ENCODE measurements around the gene CXCR6.
A peak's percentile ranks its signal among the peaks of the same experiment; 100 is the strongest.

The CXCR6 gene

DNA sequence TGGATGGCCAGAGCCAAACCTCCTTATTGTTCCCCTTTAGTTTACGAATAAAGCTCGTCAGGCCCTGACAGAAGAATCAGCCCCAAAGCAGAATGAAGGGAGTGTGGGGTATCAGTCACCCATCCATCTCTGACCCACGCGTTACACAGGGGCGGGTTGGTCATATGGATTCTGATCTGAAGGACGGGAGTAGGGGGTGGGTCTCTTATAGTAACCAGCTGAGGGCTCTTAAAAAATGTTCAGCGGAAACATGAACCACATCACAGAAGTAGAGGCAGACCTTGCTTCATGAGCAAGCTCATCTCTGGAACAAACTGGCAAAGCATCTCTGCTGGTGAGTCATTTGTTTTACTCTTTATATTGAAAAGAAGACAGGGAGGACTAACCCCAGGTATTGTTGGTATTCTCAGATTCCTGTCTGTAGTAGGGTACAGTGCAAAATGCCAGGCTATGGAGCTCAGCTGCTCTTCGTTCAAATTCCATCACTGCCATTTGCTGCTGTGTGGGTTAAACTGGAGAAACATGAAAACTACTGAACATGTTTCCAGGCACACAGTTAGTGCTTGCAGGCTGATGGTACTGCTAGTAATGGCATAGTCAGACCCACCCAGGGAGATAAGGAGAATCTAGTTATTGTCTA lies at the start of gene CXCR6:
TSS of gene CXCR6 (plus strand) at position 258 of the 640 bp plus-strand sequence. CDS start 3,018 bp downstream, outside the sequence.
- no peak for DNase-seq (ENCODE audit: low read depth in 2 of 2)

DNA sequence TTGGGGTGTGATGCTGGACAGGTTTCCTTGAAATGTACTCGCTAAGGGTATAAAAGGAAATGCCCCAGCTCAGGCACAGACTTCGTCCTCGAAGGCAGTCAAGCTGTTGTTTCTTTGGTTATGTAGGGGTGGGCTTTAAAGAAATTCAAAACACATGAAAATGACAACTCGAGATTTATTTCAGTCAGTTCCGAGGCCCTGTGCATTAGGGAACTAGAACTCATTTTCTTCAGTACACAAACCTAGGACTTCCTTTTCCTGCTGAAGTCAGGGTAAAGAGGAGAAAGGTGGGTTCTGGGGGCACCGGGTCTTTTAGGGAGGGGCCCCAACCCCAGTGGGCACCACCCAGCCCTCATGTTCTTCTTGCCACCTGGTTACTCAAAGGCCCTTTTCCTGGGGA lies 49.2 kb upstream of the CXCR6 start:
- no peak for DNase-seq (ENCODE audit: low read depth in 2 of 2)

DNA sequence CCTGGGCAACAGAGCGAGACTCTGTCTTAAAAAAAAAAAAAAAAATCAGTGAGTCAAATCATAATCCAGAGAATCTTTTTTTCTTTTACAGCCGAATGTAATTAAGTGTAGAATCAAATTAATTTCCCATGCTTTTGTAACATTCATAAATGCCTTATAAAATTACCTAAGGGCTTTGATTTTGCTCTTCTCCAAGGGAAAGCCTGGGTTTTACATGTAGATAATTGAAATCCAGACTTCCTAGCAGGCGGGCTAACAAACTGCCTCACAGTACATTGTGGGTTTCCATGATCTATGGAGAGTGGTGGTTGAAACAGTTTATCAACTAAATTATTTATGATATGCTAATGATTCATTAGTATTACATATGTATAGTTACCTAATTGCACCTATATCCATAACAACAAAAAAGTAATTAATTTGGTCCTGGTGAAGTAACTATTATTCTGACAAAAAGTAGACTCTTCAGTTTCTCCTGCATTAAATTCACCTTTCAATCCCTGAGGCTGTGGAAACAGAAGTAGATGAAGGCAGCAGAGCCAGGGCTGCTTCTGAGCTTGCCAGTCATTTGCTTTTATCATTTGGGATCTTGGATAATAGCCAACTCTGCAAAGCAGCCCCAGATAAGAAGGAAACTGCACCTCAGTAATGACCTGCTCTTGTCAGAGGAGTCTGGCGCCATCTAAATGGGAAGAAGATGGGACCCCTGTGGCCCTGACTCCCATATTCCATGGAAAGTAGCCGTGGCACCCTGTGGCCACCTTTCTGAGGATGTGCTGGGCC lies 47.4 kb upstream of the CXCR6 start:
- no peak for DNase-seq (ENCODE audit: low read depth in 2 of 2)

GRCh38 chr3:45896956-45897355 lies 46.3 kb upstream of the CXCR6 start:
- DNase-seq (ENCODE audit: low read depth in 2 of 2): peak; percentile 8 to 10

- no peak for DNase-seq (ENCODE audit: low read depth in 2 of 2)
Observed at GRCh38 chr3:45904931-45905330, 38.3 kb upstream of the CXCR6 start.

GRCh38 chr3:45905755-45906154 lies 37.5 kb upstream of the CXCR6 start:
- no peak for DNase-seq (ENCODE audit: low read depth in 2 of 2)

DNA sequence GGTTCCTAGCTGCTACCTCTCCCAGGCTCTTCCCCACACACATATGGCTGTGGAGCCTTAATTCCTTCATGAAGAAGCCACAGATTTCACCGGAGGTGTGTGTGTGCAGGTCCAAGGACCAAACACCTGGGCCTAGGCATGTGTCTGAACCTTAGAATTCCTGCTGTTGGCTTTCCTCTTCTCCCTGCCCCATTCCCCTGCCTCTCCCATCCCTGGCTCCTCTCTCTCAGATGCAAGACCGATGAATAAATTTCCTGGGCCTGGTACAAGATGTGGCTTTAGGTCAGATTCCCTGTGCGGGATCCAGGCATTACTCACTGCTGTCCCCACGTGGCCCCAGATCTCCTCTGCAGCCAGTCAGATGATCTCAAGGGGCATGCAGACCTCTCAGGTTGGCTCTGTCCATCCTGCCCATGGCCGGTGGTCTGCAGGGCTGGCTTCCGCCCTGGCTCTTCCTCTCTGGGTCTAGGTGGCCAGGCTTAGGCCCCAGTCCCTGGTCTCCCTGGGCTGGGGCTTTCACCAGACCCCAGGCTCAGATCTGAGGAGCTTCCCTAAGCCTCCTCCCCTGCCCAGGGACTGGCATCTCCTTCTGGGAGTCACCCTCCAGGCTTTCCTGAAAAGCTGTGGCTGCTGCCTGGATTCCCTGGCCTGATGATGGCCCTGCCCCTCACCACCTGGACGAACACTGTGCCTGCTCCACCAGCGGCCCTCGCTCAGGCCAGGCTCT lies 36.4 kb upstream of the CXCR6 start:
- DNase-seq (ENCODE audit: low read depth in 2 of 2): no peak

DNA sequence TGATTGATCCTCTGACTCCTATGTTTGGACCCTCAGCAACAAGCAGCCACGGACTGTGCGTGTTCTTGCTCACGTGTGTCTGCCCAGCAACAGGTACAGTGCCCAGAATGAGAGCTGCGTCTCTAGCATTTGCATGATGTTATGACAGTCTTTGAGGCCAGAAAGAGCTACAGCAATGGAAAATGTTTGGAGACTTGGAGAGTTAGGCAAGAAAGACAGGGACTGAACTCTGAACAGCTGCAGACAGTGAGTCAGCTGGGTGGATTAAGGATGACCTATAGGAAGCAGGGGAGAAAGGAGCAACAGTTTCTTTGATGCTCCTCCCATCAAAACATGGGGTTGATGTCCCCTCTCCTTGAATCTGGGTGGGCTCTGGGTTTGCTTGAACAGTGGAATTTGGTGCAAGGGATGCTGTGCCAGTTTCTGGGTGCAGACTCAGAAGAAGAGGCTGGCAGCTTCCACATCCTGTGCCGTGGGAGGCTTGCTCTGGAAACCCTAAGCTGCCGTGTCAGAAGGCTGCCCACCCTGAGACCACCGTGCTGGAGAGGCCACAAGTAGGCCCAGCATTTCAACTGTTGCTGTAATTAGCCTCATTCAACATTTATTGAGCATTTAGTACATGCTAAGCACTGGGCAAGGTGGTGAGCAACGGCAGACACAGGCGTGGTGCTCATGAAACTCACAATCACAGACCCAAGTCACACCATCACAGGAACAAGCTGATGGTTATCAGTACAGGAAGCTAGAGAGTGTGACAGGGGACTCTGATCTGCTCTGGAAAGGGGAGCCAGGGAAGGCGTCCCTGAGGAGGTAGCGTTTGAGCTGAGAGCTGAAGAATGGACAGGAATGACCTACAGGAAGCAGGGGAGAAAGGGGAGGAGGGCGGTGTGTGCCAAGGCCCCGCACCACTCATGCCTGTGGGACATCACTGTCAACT lies 35.2 kb upstream of the CXCR6 start:
- no peak for DNase-seq (ENCODE audit: low read depth in 2 of 2)

GRCh38 chr3:45908761-45909160 lies 34.5 kb upstream of the CXCR6 start:
- DNase-seq (ENCODE audit: low read depth in 2 of 2): no peak

GRCh38 chr3:45909542-45909941 lies 33.7 kb upstream of the CXCR6 start:
- no peak for DNase-seq (ENCODE audit: low read depth in 2 of 2)

DNA sequence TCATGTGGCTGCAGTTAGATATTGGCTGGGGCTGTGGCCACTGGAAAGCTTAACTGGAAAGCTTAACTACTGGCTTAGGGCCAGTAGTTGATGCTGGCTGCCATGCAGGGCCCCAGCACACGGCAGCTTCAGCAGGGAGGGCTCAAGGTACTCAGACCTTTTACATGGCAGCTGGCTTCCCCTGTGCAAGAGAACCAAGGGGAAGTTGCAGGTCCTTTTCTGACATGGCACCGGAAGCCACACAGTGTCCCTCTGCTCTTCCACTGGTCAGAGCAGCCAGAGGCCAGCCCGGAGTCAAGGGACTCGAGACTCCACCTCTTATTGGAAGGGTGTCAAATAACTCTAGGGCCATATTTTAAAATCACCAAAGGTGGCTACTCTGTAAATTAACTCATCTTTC lies 32.4 kb upstream of the CXCR6 start:
- no peak for DNase-seq (ENCODE audit: low read depth in 2 of 2)

DNA sequence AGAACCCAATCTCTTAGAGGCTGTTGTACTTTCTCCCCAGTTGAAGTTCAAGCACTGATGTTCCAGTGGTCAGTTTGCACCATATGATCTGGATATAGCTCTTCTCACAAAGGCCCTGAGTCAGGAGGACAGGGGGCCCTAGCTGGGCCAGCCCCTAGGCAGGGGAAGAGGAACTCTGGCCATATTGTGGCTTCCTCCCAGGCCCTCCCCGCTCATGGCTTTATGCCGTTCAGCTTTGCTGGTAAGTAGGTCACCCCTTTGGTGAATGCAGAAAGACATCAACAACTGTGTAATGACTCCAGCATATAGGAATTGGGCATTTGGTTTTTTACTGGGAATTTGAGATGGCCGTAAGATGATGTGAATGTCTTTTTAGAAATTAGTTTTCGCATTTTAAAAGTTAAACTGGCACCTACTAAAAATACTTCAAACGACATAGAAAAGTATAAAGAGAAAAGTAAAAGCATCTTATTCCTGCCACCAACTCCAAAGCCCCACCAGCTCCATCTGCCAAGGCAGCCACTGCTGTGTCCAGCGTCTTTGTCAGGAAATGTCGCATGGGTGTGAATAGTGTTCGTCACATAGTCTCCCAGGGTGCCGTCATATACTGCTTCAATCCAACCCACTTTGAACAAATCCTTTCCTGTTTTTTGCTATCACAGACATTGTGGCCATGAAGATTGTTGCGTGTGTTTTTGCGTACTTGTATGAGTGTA lies 31.6 kb upstream of the CXCR6 start:
- DNase-seq (ENCODE audit: low read depth in 2 of 2): no peak

- DNase-seq (ENCODE audit: low read depth in 2 of 2): no peak
Observed at GRCh38 chr3:45912435-45912834, 30.8 kb upstream of the CXCR6 start.

GRCh38 chr3:45914362-45915058 lies 28.8 kb upstream of the CXCR6 start:
- no peak for DNase-seq (ENCODE audit: low read depth in 2 of 2)

DNA sequence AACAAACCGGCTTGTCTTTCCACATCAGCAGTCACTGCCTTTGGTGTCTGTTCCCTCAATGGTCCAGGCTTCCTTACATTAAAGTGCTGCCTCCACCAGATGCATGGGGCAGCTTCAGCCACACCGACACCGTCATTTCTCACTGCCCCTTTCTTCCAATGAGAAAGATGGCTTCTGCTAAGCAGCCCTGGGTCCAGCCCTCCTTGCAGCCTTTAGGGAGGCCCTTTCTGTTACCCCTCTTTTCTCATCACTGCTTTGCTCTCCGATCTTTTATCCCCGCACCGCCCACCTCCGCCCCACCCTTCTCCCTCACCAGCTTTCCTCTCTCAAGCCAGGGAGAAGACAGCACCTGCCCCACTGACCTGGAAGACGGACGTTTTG lies 28.2 kb upstream of the CXCR6 start:
- DNase-seq (ENCODE audit: low read depth in 2 of 2): no peak

DNA sequence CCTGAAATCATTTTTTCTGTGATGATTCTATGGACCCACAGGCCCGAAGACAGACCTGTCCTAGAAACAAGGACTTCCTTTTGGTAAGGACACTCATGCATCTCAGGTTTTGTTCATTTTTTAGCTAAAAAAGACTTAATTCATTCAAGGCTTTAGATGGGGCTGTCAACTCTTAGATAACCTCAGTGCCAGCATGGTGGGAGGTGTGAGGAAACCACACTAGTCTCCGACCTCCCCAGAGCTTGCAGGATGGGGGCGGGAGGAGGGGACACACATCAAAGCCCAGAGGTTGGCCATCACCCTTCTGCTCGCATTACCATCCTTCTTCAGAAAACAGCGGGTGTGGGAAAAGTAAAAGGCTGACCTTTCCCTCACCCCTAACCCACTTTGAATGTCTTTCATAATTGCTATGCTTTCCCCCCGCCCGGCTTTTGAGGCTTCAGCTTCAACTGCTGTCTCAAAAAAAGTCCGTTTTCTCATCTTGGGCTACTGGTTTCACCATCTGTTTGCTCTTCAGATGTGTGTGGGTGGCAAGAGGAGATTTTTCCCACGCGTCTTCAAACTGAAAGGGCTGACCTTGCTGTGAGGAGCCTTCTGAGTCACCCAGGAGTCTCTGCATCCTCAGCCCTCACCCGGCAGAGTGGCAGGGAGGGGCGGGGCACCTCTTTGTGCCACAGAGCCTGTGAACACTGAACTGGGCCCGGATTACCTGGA lies 27.6 kb upstream of the CXCR6 start:
- no peak for DNase-seq (ENCODE audit: low read depth in 2 of 2)

DNA sequence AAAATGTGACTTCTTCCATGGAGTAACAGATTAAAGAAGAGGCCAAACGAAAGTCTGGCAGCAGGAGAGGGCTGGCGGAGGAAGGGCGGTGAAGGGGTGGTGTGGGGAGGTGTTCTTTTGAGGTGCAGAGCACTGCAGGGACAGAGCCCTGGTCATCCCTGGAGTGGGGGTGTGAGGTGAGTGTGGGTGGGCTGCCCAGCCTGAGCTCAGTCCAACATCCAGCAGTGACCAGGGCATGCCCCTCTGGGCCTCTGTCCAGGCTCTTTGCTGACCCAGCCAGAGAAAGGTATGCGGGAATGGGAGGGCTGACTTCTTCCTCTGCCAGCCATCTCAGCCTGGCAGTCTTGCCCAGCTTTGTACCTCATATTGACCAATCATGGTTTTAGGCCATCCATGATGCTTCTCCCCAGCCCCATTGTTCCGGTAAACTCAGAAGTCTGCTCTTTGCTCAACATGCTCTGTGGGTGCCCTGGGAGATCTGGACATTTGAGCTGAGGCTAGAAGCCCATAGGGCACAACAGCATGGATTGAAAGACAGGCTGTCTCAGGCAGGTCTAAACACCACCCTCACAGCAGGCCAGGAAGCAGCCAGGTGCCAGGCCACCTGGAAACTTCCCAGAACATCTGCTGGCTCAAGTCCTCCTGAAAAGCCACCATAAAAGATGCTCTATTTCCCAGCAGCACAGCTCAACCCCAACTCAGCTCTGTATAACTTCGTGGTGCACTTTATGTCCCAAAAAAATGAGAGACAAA lies 25.9 kb upstream of the CXCR6 start:
- no peak for DNase-seq (ENCODE audit: low read depth in 2 of 2)

GRCh38 chr3:45921158-45922038 lies 21.9 kb upstream of the CXCR6 start:
- no peak for DNase-seq (ENCODE audit: low read depth in 2 of 2)
